ENCODE data around the gene CILP2.
A peak's percentile ranks its signal among the peaks of the same experiment; 100 is the strongest.

CILP2 gene, protein sequence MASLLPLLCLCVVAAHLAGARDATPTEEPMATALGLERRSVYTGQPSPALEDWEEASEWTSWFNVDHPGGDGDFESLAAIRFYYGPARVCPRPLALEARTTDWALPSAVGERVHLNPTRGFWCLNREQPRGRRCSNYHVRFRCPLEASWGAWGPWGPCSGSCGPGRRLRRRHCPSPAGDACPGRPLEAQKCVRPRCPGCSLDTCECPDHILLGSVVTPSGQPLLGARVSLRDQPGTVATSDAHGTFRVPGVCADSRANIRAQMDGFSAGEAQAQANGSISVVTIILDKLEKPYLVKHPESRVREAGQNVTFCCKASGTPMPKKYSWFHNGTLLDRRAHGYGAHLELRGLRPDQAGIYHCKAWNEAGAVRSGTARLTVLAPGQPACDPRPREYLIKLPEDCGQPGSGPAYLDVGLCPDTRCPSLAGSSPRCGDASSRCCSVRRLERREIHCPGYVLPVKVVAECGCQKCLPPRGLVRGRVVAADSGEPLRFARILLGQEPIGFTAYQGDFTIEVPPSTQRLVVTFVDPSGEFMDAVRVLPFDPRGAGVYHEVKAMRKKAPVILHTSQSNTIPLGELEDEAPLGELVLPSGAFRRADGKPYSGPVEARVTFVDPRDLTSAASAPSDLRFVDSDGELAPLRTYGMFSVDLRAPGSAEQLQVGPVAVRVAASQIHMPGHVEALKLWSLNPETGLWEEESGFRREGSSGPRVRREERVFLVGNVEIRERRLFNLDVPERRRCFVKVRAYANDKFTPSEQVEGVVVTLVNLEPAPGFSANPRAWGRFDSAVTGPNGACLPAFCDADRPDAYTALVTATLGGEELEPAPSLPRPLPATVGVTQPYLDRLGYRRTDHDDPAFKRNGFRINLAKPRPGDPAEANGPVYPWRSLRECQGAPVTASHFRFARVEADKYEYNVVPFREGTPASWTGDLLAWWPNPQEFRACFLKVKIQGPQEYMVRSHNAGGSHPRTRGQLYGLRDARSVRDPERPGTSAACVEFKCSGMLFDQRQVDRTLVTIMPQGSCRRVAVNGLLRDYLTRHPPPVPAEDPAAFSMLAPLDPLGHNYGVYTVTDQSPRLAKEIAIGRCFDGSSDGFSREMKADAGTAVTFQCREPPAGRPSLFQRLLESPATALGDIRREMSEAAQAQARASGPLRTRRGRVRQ

DNA sequence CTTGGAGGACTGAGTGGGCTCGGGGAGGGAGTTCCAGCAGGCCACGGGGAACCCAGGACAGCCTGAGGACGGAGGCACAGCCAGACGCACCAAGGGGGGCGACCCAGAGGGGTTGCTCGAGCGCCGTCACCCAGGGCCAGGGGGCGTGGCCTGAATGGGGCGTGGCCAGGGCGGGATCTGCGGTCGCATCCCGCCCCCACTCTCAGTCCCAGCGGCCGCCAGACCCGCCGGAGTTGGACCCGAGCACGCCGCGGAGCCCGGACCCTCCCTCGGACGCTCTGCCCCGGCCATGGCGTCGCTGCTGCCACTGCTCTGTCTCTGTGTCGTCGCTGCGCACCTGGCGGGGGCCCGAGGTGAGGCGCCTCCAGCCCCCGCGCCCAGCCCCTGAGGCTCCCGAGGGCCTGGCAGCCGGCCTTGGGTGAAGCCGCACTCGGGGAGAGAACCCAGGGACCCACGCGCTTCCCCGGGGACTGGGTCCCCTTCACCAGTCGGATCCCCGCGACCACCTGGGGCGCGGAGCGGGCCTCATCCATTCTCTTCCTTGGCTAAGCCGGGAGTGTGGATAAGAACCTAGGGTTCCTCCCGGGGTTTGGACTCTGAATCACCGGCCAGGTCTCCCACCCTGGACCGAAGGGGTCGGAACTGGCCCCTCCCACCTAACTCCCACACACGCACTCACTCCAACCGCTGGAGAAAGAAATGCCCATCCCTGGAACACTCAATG, at the start of gene CILP2:
CILP2 (plus strand) TSS at position 205 of the 724 bp plus-strand sequence; CDS start at position 290, 85 bp downstream.
- DNase-seq (ENCODE audit: low read depth in 1 of 2, low spot score in 1 of 2) = peak in 1 of 2 donors; percentile 30

DNA sequence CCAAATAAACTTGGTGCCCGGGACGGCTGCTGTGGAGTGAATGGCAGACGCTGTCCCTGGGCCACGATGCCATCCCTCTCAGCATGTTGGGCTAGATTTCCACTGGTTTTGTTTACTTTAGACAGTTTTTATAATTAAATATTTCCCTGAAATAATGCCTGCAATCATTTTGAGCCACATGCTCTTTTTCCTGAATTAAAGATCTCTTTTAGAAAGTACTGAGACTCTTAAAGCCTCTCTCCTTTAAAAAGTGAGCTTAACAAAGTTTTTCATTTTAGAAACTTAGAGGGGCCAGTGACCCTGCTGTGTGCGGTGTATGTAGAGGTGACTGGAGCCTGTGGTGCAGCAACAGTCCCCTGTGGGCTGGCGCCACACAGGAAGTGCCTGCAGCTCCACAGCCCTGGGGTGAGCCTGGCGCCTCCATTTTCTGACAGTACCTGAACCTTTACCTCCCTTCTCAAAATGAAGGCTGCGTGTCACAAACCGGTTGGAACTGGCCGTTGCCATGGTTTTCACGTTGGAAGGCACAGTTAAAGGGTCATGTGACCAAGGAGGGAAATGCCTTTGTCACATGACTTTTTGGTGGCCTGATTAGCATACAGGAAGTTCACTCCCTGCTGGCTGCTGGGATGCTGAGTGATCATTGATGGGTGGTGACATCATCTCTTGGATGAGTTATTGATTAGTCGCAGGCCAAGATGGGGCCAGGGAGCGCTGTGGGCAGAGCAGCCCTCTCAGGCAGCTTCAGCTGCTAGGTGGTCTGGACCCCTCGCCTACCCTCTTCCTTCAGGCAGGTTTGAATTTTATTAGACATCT, 49.0 kb upstream of the CILP2 start:
- DNase-seq (ENCODE audit: low read depth in 1 of 2, low spot score in 1 of 2) = peak; percentile 76 to 77

DNA sequence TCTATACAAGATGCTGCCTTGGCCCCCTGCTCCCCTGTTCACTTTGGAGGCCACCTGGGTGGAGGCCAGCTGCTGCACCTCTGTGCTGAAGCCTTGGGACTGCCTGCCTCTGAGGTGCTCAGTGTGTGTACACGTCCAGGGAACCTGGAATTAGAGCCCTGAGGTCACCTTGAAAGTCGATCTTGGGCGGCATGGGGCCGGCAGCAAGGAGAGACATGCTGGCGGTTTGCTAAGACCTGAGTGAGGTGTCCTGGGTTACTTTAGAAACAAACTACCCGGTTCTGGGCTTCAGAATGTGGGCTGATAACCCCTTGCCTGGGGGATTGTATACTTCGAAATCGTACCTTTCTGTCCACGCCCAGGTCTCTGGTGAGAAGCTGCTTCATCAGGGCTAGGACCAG, 48.3 kb upstream of the CILP2 start:
- DNase-seq (ENCODE audit: low read depth in 1 of 2, low spot score in 1 of 2) = no peak

DNA sequence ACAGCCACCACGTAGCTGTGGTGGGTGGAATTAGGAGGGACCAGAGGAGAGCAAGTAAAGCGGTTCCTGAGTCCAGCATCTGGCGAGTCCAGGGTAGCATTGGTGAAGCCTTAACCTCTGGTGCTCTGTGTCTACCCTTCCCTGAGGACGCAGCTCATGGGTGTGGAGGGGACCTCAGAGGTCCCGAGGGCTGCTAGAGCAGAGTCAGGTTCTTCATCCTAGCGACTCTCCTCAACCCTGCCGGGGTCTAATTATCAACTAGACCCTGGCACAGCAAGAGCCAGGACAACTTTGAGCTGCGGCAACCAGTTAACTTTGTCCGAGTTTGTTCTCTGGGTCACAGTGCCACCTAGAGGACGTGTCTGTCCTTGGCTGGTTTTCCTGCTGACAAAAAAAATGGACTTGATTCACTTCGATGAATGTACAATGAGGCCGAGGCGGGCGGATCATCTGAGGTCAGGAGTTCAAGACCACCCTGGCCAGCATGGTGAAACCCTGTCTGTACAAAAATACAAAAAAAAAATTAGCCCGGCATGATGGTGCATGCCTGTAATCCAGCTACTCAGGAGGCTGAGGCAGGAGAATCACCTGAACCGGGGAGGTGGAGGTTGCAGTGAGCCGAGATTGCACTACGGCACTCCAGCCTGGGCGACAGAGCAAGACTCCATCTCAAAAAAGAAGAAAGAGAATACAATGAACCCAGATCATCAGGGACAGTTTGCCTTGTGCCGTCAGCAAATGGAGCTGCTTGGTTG, 47.7 kb upstream of the CILP2 start:
- DNase-seq (ENCODE audit: low read depth in 1 of 2, low spot score in 1 of 2) = peak; percentile 67

DNA sequence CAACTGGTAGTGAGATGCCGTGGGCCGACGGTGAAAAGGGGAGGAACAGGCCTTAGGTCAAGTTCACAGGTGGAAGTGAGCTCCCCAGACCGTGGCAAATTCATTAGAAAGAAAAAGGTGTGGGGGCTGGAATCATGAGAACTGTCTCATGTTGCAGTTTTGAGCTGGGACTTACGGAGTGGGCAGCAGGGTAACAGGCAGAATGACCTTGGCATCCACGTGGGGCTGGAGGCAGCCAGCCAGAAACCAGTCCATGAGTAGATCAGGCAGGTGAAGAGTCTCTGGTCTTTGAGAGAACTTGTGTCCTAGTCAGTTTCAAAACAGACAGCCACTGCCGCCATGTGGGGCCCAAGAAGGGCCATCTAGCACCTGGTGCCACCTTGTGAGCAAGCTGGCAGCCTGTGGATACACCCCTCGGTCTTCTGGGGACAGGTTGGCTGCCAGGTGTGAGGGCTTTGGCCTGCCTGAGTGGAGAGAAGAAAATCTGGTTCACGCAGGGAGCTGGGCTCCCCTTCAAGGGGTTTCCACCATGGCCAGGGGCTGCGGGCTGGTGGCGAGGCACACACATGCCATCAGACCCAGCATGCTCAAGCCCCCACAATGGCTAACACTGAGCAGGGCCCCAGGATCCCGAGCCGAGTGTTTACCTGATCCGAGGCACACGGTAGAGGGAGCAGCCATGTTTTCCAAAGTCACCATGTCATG, 46.6 kb upstream of the CILP2 start:
- DNase-seq (ENCODE audit: low read depth in 1 of 2, low spot score in 1 of 2) = no peak

DNA sequence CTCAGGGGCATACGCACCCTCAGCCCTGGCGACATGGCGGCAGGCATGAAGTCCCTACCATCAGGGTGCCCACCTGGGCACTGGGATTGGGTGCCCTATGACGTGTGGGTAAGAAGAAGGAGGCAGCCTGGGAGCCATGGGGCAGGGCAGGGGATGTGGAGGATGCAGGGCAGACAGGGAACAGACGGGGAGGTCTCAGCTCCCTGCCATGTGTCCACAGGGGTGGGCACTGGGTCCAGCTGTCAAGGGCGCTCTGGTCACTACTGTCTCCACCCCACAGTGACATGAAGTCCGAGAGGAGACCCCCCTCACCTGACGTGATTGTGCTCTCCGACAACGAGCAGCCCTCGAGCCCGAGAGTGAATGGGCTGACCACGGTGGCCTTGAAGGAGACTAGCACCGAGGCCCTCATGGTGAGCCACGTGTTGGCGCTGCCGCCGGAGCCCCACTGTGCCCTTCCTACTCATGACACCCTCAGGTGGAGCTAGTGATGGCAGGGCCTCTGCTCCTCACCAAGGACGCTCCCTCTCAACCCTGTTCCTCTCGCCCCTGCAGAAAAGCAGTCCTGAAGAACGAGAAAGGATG, 45.9 kb upstream of the CILP2 start:
- DNase-seq (ENCODE audit: low read depth in 1 of 2, low spot score in 1 of 2) = no peak

DNA sequence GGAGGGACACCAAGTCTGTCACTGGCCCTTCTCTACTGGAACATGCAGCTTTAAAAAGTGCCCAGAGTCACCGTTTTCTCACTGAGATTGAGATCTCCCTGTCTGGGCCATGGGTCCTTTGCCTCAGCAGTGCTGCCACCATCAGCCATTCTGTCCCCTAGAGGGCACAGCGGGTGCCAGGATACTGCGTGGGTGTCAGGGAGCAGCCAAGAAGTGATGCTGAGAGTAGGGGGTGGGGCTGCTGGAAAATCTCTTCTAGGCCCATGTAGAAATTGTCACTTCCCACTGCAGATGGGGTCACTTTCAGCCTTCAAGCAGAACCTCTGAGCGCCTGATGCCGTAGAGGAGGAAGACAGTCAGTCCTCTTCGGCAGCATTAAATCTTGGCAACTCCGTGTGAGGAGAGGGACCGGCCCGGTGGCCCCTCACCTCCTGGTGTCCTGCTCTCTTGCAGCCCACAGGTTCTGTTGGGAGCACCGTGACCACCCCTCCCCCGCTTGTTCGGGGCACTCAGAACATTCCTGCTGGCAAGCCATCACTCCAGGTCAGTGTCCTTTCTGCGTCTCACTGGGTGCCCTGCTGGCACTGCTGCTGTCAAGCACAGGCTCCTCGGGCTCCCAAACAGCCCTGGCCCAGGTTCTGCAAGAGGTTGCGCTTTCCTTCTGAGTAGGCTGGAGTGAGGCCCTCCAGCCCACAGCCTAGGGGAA, 44.1 kb upstream of the CILP2 start:
- no peak for DNase-seq (ENCODE audit: low read depth in 1 of 2, low spot score in 1 of 2)

DNA sequence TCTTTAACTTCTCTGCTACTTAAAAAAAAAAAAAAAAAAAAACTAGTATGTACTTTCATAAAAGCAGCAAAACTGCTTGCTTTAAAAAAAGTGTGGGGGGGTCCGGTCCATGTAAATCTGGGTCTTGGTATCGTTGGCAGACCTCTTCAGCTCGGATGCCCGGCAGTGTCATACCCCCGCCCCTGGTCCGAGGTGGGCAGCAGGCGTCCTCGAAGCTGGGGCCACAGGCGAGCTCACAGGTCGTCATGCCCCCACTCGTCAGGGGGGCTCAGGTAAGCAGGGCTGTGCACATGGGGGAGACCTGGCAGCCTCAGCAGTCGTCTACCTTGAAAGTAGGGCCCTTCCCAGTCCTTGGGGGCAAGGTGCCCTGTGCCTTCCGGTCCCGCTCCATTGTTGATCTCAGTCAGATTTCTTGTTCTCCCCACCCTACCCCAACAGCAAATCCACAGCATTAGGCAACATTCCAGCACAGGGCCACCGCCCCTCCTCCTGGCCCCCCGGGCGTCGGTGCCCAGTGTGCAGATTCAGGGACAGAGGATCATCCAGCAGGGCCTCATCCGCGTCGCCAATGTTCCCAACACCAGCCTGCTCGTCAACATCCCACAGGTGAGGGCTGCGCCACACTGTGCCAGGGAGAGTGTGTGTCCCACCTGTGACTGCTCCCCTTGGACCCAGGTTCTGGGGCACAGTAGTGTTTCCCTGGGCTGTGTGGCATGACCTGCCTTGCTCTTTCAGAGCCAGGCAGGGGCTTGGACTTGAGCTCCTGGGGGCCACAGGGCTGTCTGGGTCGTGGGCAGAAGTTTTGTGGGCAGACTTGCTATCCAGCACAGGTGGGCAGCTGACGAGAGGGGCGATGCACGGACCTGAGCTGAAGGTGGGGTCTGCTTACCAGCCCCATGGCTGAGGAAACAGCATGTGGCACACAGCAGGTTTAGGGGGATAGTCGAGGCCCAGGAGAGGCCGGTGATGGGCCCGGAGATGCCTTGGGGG, 42.2 kb upstream of the CILP2 start:
- DNase-seq (ENCODE audit: low read depth in 1 of 2, low spot score in 1 of 2) = no peak

DNA sequence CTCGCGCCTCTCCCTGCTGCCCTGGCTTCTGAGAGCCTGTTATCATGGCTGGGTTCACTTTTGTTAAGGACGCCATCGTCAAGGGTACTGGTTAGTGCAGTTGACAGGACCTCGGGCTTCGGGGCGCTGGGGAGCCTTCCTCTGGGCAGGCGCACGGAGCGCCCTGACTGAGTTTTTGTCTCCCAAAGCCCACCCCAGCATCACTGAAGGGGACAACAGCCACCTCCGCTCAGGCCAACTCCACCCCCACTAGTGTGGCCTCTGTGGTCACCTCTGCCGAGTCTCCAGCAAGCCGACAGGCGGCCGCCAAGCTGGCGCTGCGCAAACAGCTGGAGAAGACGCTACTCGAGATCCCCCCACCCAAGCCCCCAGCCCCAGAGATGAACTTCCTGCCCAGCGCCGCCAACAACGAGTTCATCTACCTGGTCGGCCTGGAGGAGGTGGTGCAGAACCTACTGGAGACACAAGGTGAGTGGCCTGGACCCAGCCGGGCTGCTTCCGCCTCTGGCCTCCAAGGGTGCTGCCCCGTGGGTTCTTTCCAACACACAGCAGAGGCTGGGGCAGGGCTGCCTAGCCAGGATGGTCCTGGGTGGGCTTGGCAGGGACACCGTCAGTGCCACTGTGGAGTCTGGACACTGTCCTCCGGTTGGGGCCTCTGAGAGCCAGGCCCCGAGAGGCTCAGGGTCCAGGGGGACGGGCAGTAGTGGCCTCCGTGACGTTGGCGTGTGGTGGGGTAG, 39.6 kb upstream of the CILP2 start:
- no peak for DNase-seq (ENCODE audit: low read depth in 1 of 2, low spot score in 1 of 2)

DNA sequence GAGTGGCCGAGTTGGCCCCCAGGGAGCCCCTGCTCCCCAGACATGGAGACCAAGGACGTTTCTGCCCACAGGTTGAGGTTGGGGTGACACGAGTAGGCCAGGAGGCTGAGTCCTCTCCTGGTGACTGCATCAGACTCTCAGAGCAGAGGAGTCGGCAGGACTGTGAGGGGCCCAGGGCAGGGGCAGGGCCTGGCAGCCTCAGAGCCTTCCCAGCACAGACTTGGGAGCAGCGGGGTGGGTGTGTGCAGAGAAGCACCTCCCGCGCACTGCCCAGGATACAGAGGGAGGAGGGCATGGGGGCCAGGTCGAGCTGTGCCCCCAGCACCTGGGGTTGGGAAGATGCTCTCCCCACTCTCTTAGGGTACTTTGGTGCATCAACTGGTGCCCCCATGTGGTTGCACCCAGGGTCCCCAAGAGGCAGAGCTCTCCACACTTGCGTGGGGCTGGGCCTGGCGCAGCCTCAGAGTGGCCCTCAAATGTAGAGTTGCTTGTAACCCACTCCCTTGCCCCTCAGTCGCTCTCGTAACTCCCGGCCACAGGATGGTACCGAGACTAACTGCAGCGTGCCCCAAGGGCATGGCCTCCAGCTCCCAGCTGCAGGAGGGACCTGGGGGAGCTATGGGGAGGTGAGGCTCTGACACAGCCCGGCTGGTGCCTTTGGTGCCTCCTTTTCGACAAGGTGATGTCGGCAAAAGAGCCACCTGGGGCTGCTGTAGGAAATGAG, 38.6 kb upstream of the CILP2 start:
- DNase-seq (ENCODE audit: low read depth in 1 of 2, low spot score in 1 of 2) = no peak

DNA sequence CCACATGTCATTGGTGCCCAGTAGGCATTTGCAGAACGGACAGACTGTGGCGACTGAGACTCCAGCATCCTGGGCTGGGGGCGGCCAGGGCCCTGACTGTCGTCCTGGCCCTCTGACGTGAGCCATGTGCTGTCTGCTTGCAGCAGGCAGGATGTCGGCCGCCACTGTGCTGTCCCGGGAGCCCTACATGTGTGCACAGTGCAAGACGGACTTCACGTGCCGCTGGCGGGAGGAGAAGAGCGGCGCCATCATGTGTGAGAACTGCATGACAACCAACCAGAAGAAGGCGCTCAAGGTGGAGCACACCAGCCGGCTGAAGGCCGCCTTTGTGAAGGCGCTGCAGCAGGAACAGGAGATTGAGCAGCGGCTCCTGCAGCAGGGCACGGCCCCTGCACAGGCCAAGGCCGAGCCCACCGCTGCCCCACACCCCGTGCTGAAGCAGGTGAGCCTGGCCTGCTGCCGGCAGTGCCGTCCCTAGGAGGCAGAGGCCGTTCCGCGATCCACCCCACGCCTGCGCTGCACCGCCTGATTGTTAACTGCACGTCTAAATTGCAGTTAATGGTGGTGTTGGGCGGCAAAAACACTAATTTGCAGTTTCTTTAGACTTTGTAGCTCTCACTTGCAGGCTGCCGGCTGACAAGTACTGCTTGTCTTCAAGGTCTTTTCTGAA, 37.0 kb upstream of the CILP2 start:
- no peak for DNase-seq (ENCODE audit: low read depth in 1 of 2, low spot score in 1 of 2)

DNA sequence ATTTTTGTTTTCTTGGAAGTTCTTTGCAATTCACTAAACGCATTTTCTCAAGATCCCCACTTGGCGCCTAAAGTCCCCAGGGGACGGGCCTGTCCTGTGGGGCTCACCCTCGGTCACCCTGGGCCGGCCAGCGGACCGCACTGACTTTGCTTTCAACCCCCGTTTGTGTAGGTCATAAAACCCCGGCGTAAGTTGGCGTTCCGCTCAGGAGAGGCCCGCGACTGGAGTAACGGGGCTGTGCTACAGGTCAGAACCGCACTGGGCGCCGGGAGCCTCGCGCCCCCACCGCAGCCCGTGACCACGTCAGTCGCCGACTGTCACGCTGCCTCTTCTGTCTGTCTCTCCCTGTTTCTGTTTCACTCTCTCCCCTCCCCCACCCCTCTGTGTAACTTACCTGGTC, 36.3 kb upstream of the CILP2 start:
- DNase-seq (ENCODE audit: low read depth in 1 of 2, low spot score in 1 of 2) = no peak

DNA sequence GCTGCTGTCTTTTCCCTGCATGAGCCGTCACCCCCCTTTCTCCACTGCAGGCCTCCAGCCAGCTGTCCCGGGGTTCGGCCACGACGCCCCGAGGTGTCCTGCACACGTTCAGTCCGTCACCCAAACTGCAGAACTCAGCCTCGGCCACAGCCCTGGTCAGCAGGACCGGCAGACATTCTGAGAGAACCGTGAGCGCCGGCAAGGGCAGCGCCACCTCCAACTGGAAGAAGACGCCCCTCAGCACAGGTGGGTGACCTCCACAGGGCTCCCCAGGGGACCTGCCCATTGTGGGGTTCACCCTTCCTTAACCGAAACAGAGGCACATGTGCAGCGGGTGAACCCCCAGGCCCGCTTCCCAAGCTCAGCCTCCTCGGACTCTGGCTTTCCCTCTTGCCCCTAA, 35.8 kb upstream of the CILP2 start:
- no peak for DNase-seq (ENCODE audit: low read depth in 1 of 2, low spot score in 1 of 2)

DNA sequence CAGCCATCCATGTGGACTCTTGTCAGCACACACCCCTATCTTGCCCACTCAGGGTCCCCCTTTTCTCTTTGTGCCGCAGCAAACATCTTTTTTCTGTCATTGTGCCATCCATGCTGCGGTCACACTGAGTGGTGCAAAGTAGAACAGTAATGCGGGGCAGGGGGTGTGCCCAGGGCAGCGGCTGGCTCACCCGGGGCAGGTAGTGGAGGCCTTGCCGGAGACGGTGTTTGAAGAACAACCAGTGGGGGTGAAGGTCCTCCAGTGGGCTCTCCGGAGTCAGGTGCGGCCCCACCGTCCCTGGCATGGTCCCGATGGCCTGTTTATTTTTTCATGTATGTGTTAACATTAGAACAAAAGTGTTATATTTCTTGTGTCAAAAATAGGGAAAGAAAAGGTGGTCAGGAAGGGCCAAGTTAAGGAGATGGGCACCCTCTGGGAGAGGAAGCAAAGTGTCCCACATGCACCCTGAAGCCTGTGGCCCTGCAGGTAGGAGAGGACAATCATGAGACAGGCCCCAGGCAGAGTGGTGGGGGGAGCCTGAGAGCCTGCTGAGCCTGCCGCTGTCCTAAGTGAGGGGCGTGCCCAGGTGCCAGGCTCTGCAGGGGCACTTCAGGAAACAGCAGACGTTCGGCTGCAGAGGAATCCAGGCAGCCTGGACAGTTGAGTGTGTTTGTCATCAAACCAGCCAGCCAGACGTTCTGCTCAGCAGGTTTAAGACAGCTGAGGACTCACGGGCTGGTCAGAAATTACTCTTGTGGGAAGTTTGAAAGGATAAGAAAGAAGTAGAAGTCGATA, 35.1 kb upstream of the CILP2 start:
- DNase-seq (ENCODE audit: low read depth in 1 of 2, low spot score in 1 of 2) = no peak
